AG10803 (cell line): ENCODE measurements around the gene AVP.

Experiments used
- DNase-seq: peaks from one replicate; pipeline ENCODE4 v3.0.0; 2010; ENCODE audit warnings: low read depth
- H3K4me3 ChIP-seq: 2 replicates; pipeline ENCODE4 v1.5.1; 2011; ENCODE audit warnings: mild to moderate bottlenecking, low read length, control low read depth
- CTCF ChIP-seq: conservative IDR thresholded peaks from 2 replicates; pipeline ENCODE4 v1.5.1; 2011; ENCODE audit warnings: mild to moderate bottlenecking, low read length, control low read depth, inconsistent platforms

Gene AVP

GRCh38 chr20:3106185-3106584 is 21.7 kb upstream of the AVP start:
- DNase-seq = no peak
- H3K4me3 ChIP-seq = no peak overlapping the region
- no peak for TF ChIP-seq CTCF

- no peak overlapping the region for H3K4me3 ChIP-seq
- DNase-seq = no peak
- TF ChIP-seq CTCF = no peak
These were observed 21.0 kb upstream of the AVP start for GRCh38 chr20:3105256-3106137.

GRCh38 chr20:3103369-3104032 is 19.0 kb upstream of the AVP start:
- no peak for DNase-seq
- no peak for TF ChIP-seq CTCF
- no peak overlapping the region for H3K4me3 ChIP-seq

GRCh38 chr20:3102575-3103368 is 18.2 kb upstream of the AVP start:
- DNase-seq = no peak
- no peak for TF ChIP-seq CTCF
- H3K4me3 ChIP-seq = no peak overlapping the region

GRCh38 chr20:3101737-3102574 is 17.4 kb upstream of the AVP start:
- no peak for DNase-seq
- no peak for TF ChIP-seq CTCF
- H3K4me3 ChIP-seq = no peak overlapping the region

GRCh38 chr20:3101251-3101650 is 16.7 kb upstream of the AVP start:
- no peak overlapping the region for H3K4me3 ChIP-seq
- no peak for DNase-seq
- no peak for TF ChIP-seq CTCF
